Tibial artery (tissue), 4 donors: ENCODE data around the gene CTNND2.

Experiments
- DNase-seq, 2 donors: peaks; one replicate each; pipeline ENCODE4 v3.0.0-alpha.2; 2019
- H3K27ac ChIP-seq, 2 donors: fragments of 200-600 bp; sonication (generic) in 1 of 2; 1 replicate in 1 of 2; 2 replicates in 1 of 2; pipeline ENCODE4 v1.5.1; 2018 to 2019; ENCODE audit warnings: mild to moderate bottlenecking in 1 of 2
- H3K27me3 ChIP-seq, 2 donors: fragments of 200-600 bp; sonication (generic) in 1 of 2; one replicate each; pipeline versions ENCODE4 v1.5.1 to v1.6.0; 2016 to 2019
- H3K36me3 ChIP-seq, 3 donors: fragments of 200-600 bp; sonication (generic) in 2 of 3; one replicate each; pipeline ENCODE4 v1.5.1; 2016 to 2019; ENCODE audit warnings: mild to moderate bottlenecking in 2 of 3
- H3K4me1 ChIP-seq, 4 donors: fragments of 200-600 bp; sonication (generic) in 2 of 4; 1 replicate in 3 of 4; 2 replicates in 1 of 4; pipeline ENCODE4 v1.5.1; 2016 to 2019
- H3K4me3 ChIP-seq, 2 donors: fragments of 200-600 bp; sonication (generic) in 1 of 2; 1 replicate in 1 of 2; 2 replicates in 1 of 2; pipeline ENCODE4 v1.5.1; 2018 to 2019; ENCODE audit warnings: mild to moderate bottlenecking in 2 of 2
- H3K9me3 ChIP-seq, 3 donors: fragments of 200-600 bp; sonication (generic) in 1 of 3; one replicate each; pipeline ENCODE4 v1.5.1; 2016 to 2019
- CTCF ChIP-seq, 2 experiments: fragments of 200-600 bp in 1 of 2; fragments of 450-650 bp in 1 of 2; IDR thresholded peaks; one replicate each; pipeline ENCODE4 v1.5.1; 2017 to 2019; ENCODE audit warnings: antibody characterized with exemption in 2 of 2, mild to moderate bottlenecking in 1 of 2, moderate library complexity in 1 of 2
- intact Hi-C: fragments of 100-400 bp; cut with DNase I; formaldehyde crosslinking; loops from one replicate; pipeline ENCODE4 v1.15.0; 2023; ENCODE audit warnings: low total_unique reads

CTNND2 gene

GRCh38 chr5:11793396-11793795 is 110.8 kb downstream of the CTNND2 start:
- Histone ChIP-seq H3K4me1 (no peaks in the 10 kb centered on the region), H3K4me3 (no peak overlapping the region), H3K9me3 (no peaks in the 10 kb centered on the region), H3K27me3 (no peaks in the 10 kb centered on the region), H3K27ac (no peak overlapping the region), H3K36me3 (no peaks in the 10 kb centered on the region)
- no peak for DNase-seq
- TF ChIP-seq CTCF (IDR thresholded peaks at IDR 0.05) = no peak
- intact Hi-C loops = no loop called here

- Histone ChIP-seq H3K36me3 (no peaks in the 10 kb centered on the region), H3K27me3 (no peaks in the 10 kb centered on the region), H3K4me3 (no peak overlapping the region), H3K4me1 (no peaks in the 10 kb centered on the region), H3K27ac (no peak overlapping the region), H3K9me3 (no peaks in the 10 kb centered on the region)
- TF ChIP-seq CTCF (IDR thresholded peaks at IDR 0.05) = no peak
- intact Hi-C loops = no loop called here
- no peak for DNase-seq
Observed at GRCh38 chr5:11792621-11793020, 111.6 kb downstream of the CTNND2 start.

GRCh38 chr5:11791792-11792191 is 112.5 kb downstream of the CTNND2 start:
- TF ChIP-seq CTCF (IDR thresholded peaks at IDR 0.05) = no peak
- H3K4me3 ChIP-seq = no peak overlapping the region
- no peak for DNase-seq
- no peaks in the 10 kb centered on the region for H3K27me3 ChIP-seq
- no peaks in the 10 kb centered on the region for H3K9me3 ChIP-seq
- H3K27ac ChIP-seq = no peak overlapping the region
- no peaks in the 10 kb centered on the region for H3K4me1 ChIP-seq
- H3K36me3 ChIP-seq = no peaks in the 10 kb centered on the region
- intact Hi-C loops = no loop called here

GRCh38 chr5:11790201-11790600 is 114.0 kb downstream of the CTNND2 start:
- Histone ChIP-seq H3K4me3 (no peak overlapping the region), H3K27me3 (no peaks in the 10 kb centered on the region), H3K4me1 (no peaks in the 10 kb centered on the region), H3K9me3 (no peaks in the 10 kb centered on the region), H3K27ac (no peak overlapping the region), H3K36me3 (no peaks in the 10 kb centered on the region)
- intact Hi-C loops = no loop called here
- TF ChIP-seq CTCF (IDR thresholded peaks at IDR 0.05) = no peak
- DNase-seq = no peak

GRCh38 chr5:11785771-11786352 is 118.4 kb downstream of the CTNND2 start:
- DNase-seq = no peak
- intact Hi-C loops = no loop called here
- Histone ChIP-seq H3K27ac (no peak overlapping the region), H3K4me1 (no peaks in the 10 kb centered on the region), H3K4me3 (no peak overlapping the region), H3K9me3 (no peaks in the 10 kb centered on the region), H3K36me3 (no peaks in the 10 kb centered on the region), H3K27me3 (no peaks in the 10 kb centered on the region)
- no peak for TF ChIP-seq CTCF (IDR thresholded peaks at IDR 0.05)
